OCI-LY7 (cell line): Measurements from ENCODE around the gene SH3RF3. TPM values are rescaled to one million over a fixed set of nuclear protein-coding genes. Genes with fewer than 3 reads are reported as not detected.

ENCODE experiments used
- BruUV-seq: library from RNA; stranded (reverse); fragments of 400-500 nt; replicated peaks from 2 replicates; lab custom pipeline; 2021; lab: Mats Ljungman, UMichigan
- CTCF ChIA-PET: fragments of 300-600 bp; sonication (Branson Sonifier 250); formaldehyde crosslinking; loops from one replicate; lab custom pipeline; 2022; ENCODE audit warnings: antibody characterized with exemption; ENCODE audit not compliant: unreplicated experiment; lab: Charles Lee
- POLR2A ChIA-PET: fragments of 300-600 bp; sonication (Branson Sonifier 250); formaldehyde crosslinking; loops from one replicate; lab custom pipeline; 2022; ENCODE audit warnings: antibody characterized with exemption; lab: Charles Lee
- DNase-seq: peaks from one replicate; pipeline ENCODE4 v3.0.0-alpha.2; 2015; ENCODE audit warnings: low spot score
- H2AFZ ChIP-seq: fragments of 200-600 bp; sonication (generic), shearing (Covaris generic); 2 replicates; pipeline ENCODE4 v1.6.1; 2014; ENCODE audit warnings: mild to moderate bottlenecking, antibody characterized with exemption, low read length, moderate library complexity
- H3K27ac ChIP-seq: fragments of 200-600 bp; sonication (generic); 2 replicates; pipeline ENCODE4 v1.5.1; 2014; ENCODE audit warnings: mixed run types, low read depth, mild to moderate bottlenecking, moderate library complexity, low read length, inconsistent platforms; ENCODE audit not compliant: poor library complexity, severe bottlenecking
- H3K36me3 ChIP-seq: fragments of 200-600 bp; sonication (generic); 2 replicates; pipeline ENCODE4 v1.6.1; 2014; ENCODE audit warnings: mild to moderate bottlenecking, antibody characterized with exemption, low read length, moderate library complexity, mixed read lengths; ENCODE audit not compliant: insufficient read depth
- H3K4me1 ChIP-seq: fragments of 200-600 bp; sonication (generic); 2 replicates; pipeline ENCODE4 v1.5.1; 2014; ENCODE audit warnings: mild to moderate bottlenecking, low read length; ENCODE audit not compliant: insufficient read depth, poor library complexity, severe bottlenecking
- H3K4me2 ChIP-seq: fragments of 200-600 bp; sonication (generic); 2 replicates; pipeline ENCODE4 v1.6.1; 2014; ENCODE audit warnings: mild to moderate bottlenecking, low read length
- H3K4me3 ChIP-seq: fragments of 200-600 bp; sonication (generic); 2 replicates; pipeline ENCODE4 v1.5.1; 2014; ENCODE audit warnings: mild to moderate bottlenecking, low read depth, low read length; ENCODE audit not compliant: poor library complexity, severe bottlenecking
- H3K79me2 ChIP-seq: fragments of 200-600 bp; sonication (generic); 2 replicates; pipeline ENCODE4 v1.6.1; 2016; ENCODE audit warnings: low read depth, mild to moderate bottlenecking, low read length, moderate library complexity, mixed read lengths; ENCODE audit not compliant: insufficient read depth
- H3K9me2 ChIP-seq: fragments of 200-600 bp; sonication (generic); 2 replicates; pipeline ENCODE4 v1.6.1; 2016; ENCODE audit warnings: mild to moderate bottlenecking, low read length, mixed read lengths; ENCODE audit not compliant: insufficient read depth
- H3K9me3 ChIP-seq: fragments of 200-600 bp; sonication (generic); 2 replicates; pipeline ENCODE4 v1.6.1; 2014; ENCODE audit warnings: mild to moderate bottlenecking, mixed run types, low read length, mixed read lengths
- H4K20me1 ChIP-seq: fragments of 200-600 bp; sonication (generic); 2 replicates; pipeline ENCODE4 v1.6.1; 2014; ENCODE audit warnings: mild to moderate bottlenecking, antibody characterized with exemption, low read length, moderate library complexity, mixed read lengths; ENCODE audit not compliant: insufficient read depth
- CTCF ChIP-seq: fragments of 200-600 bp; sonication (generic); conservative IDR thresholded peaks from 2 replicates; pipeline ENCODE4 v1.5.1; 2014; ENCODE audit warnings: mild to moderate bottlenecking, antibody characterized with exemption, low read length, moderate library complexity, mixed read lengths
- EZH2phosphoT487 ChIP-seq: fragments of 200-600 bp; sonication (generic); IDR thresholded peaks from 2 replicates; pipeline ENCODE4 v1.6.1; 2018; ENCODE audit warnings: low read depth, borderline replicate concordance, mild to moderate bottlenecking, mixed run types, antibody characterized with exemption, low read length, moderate library complexity, mixed read lengths
- intact Hi-C: fragments of 100-400 bp; cut with micrococcal nuclease; formaldehyde crosslinking; loops from one replicate; pipeline ENCODE4 v1.10.0; 2022; ENCODE audit not compliant: unreplicated experiment
- total RNA-seq, 2 experiments: library from RNA; depleted of rRNA in 1 of 2; stranded (reverse); fragments of >200 nt in 1 of 2; shearing (Covaris generic) in 1 of 2; gene quantifications; 2 replicates each; pipeline ENCODE4 v1.2.3, GENCODE V29; 2014 to 2022

The SH3RF3 gene
- total RNA-seq, 2 experiments from 2014 or later: not detected

- H3K36me3 ChIP-seq: no peaks in the 10 kb centered on the region
- no peaks in the 10 kb centered on the region for H4K20me1 ChIP-seq
- intact Hi-C loops: no loop called here
- no peaks in the 10 kb centered on the region for H3K9me3 ChIP-seq
- no peaks in the 10 kb centered on the region for H3K9me2 ChIP-seq
- no peak overlapping the region for H3K27ac ChIP-seq
- no peaks in the 10 kb centered on the region for H3K4me1 ChIP-seq
- no peak for TF ChIP-seq EZH2phosphoT487
- no peak for TF ChIP-seq CTCF
- no peaks in the 10 kb centered on the region for H3K79me2 ChIP-seq
- POLR2A ChIA-PET: no interaction called here
- no peak overlapping the region for H2AFZ ChIP-seq
- no peak for DNase-seq
- H3K4me2 ChIP-seq: no peak overlapping the region
- no peak overlapping the region for H3K4me3 ChIP-seq
- CTCF ChIA-PET: no interaction called here
- BruUV-seq: no TSS peak
Measured at GRCh38 chr2:109411640-109412325, 282.8 kb downstream of the SH3RF3 start.

DNA sequence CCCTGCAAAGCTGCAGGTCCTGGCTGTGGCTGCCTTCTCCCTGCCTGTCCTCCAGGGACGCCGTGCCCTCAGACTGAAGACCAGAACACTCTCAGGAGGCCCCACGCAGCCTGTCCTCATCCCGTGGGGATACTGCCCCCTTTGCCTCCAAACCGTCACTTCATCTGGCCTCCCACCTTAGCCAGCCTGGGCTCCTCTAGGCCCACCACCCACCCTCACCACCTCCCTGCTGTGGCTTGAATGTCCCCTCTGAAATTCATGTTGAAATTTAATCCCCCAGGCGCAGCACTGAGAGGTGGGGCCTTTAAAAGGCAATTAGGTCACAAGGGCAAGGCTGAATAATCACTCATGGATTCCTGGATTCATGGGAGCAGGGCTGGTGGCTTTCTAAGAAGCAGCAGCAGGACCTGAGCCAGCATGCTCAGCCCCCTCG, 286.6 kb downstream of the SH3RF3 start:
- no TSS peak for BruUV-seq
- ChIA-PET POLR2A (no interaction called here), CTCF (no interaction called here)
- no peak overlapping the region for H2AFZ ChIP-seq
- no peak overlapping the region for H3K4me3 ChIP-seq
- intact Hi-C loops: no loop called here
- no peaks in the 10 kb centered on the region for H3K4me1 ChIP-seq
- no peaks in the 10 kb centered on the region for H3K36me3 ChIP-seq
- H3K9me2 ChIP-seq: no peaks in the 10 kb centered on the region
- no peaks in the 10 kb centered on the region for H3K79me2 ChIP-seq
- no peaks in the 10 kb centered on the region for H4K20me1 ChIP-seq
- no peak overlapping the region for H3K27ac ChIP-seq
- no peaks in the 10 kb centered on the region for H3K9me3 ChIP-seq
- no peak overlapping the region for H3K4me2 ChIP-seq
- TF ChIP-seq CTCF: no peak
- TF ChIP-seq EZH2phosphoT487: no peak
- DNase-seq: no peak

DNA sequence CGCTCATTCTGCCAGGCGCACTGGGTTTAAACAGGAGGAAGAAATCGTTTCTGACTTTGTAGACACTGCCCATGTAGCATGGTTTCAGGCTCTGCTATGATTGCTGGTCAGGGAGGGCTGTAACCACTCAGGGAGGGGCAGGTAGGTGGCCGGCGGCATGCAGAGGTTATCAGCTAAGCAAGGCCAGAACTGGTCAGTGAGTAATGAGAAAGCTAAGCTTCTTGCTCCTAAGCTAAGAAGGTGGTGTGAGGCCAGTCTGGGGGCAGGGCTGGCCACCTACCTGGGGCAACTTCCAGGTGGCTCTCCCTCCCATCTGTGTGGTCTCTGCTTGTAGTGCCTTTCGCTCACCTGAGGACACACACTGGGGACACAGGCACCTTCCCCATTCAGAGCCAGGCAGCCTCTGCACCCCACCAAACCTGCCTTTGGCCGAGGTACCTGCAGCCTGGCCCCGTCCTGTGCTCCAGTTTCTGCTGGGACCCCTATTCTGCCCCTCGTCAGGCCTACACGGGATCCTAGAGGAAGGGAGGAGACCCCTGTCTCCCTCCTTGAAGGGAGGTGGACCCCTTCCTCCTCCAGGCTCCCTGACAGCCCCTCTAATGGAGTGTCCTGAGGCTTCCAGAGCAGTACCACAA, 288.8 kb downstream of the SH3RF3 start:
- Histone ChIP-seq H3K9me3 (no peaks in the 10 kb centered on the region), H3K4me2 (no peak overlapping the region), H3K9me2 (no peaks in the 10 kb centered on the region), H3K79me2 (no peaks in the 10 kb centered on the region), H3K36me3 (no peaks in the 10 kb centered on the region), H2AFZ (no peak overlapping the region), H3K27ac (no peak overlapping the region), H3K4me1 (no peaks in the 10 kb centered on the region), H4K20me1 (no peaks in the 10 kb centered on the region), H3K4me3 (no peak overlapping the region)
- ChIA-PET POLR2A (no interaction called here), CTCF (no interaction called here)
- intact Hi-C loops: no loop called here
- DNase-seq: no peak
- BruUV-seq: no TSS peak
- TF ChIP-seq CTCF: no peak
- TF ChIP-seq EZH2phosphoT487: no peak
